ENCODE data around the gene LIMS1. TPM values are rescaled to one million over a fixed set of nuclear protein-coding genes. Genes with fewer than 3 reads are reported as not detected.

LIMS1 gene
- total and polyA plus RNA-seq, 2 of the 13 experiments (the other 11 are each of a cell fraction or from before 2014, with no cell fraction given) = 38.3 to 49.6 TPM

GRCh38 chr2:108534584-108535356 lies 500 bp downstream of the LIMS1 start (continued):
- no peak for TF ChIP-seq ZNF710 (CRISPR knock-in tag; IDR thresholded peaks at IDR 0.05; ENCODE audit: borderline replicate concordance)
- no peak for TF ChIP-seq ZNF138 (CRISPR knock-in tag; IDR thresholded peaks at IDR 0.05; ENCODE audit: low read depth)
- TF ChIP-seq ZNF788 (CRISPR knock-in tag; IDR thresholded peaks at IDR 0.05; ENCODE audit: borderline replicate concordance) = 0 out of 2 replicates have a peak, but pooled peaks have one; percentile 20
- no peak for TF ChIP-seq ZNF776 (CRISPR knock-in tag; IDR thresholded peaks at IDR 0.05)
- TF ChIP-seq SATB2 (CRISPR knock-in tag; IDR thresholded peaks at IDR 0.05) = 0 out of 2 replicates have a peak, but pooled peaks have one; percentile 37
- TF ChIP-seq SMYD3 (CRISPR knock-in tag; IDR thresholded peaks at IDR 0.05) = no peak
- TF ChIP-seq ZSCAN25 (CRISPR knock-in tag; IDR thresholded peaks at IDR 0.05) = no peak
- TF ChIP-seq PCBP2 (optimal IDR thresholded peaks at IDR 0.05; ENCODE audit: low read depth, low read length, poor library complexity, severe bottlenecking) = no peak
- TF ChIP-seq KDM6A (CRISPR knock-in tag; IDR thresholded peaks at IDR 0.05; ENCODE audit: low read depth) = no peak
- TF ChIP-seq PCBP1 (IDR thresholded peaks at IDR 0.05; ENCODE audit: borderline replicate concordance, low read depth, low read length) = no peak
- TF ChIP-seq POGZ (CRISPR knock-in tag; IDR thresholded peaks at IDR 0.05) = no peak
- TF ChIP-seq SALL2 (CRISPR knock-in tag; IDR thresholded peaks at IDR 0.05) = 0 out of 2 replicates have a peak, but pooled peaks have one; percentile 2
- TF ChIP-seq RORA (CRISPR knock-in tag; IDR thresholded peaks at IDR 0.05) = no peak
- no peak for TF ChIP-seq HOXA3 (CRISPR knock-in tag; IDR thresholded peaks at IDR 0.05)
- TF ChIP-seq RAD21 (CRISPR knock-in tag; IDR thresholded peaks at IDR 0.05) = no peak
- TF ChIP-seq SP5 (CRISPR knock-in tag; IDR thresholded peaks at IDR 0.05; ENCODE audit: borderline replicate concordance, low read depth) = no peak
- TF ChIP-seq NFKBIZ (CRISPR knock-in tag; IDR thresholded peaks at IDR 0.05) = no peak
- no peak for TF ChIP-seq AKAP8 (CRISPR knock-in tag; IDR thresholded peaks at IDR 0.05)
- TF ChIP-seq ZNF503 (CRISPR knock-in tag; IDR thresholded peaks at IDR 0.05) = no peak
- TF ChIP-seq E2F1 (CRISPR knock-in tag; IDR thresholded peaks at IDR 0.05) = peak; percentile 4; the same call in 1 of the 2 replicates
- TF ChIP-seq ZGPAT (CRISPR knock-in tag; IDR thresholded peaks at IDR 0.05) = no peak
- TF ChIP-seq NFIC (IDR thresholded peaks at IDR 0.05; ENCODE audit: low read length) = no peak
- peak; percentile 56; the same call in 1 of the 2 replicates for TF ChIP-seq KDM5A (IDR thresholded peaks at IDR 0.05; ENCODE audit: borderline replicate concordance, low read length)
- no peak for TF ChIP-seq ZNF414 (CRISPR knock-in tag; IDR thresholded peaks at IDR 0.05)
